T-helper 17 cell (primary cell): ENCODE measurements around the gene PZP. TPM values are rescaled to one million over a fixed set of nuclear protein-coding genes. Genes with fewer than 3 reads are reported as not detected.

Source experiments
- ATAC-seq: fragments of 150-1000 bp; cut with Tn5 transposase; 2 replicates; pipeline ENCODE4 v1.10.0; 2021; ENCODE audit warnings: mild to moderate bottlenecking, moderate library complexity
- DNase-seq, 3 donors: peaks; one replicate each; pipeline versions ENCODE4 v3.0.0 to v3.0.0-alpha.2; 2020 to 2021
- H3K9me3 ChIP-seq: one replicate; pipeline ENCODE4 v1.7.0; 2013; ENCODE audit warnings: low read length, mild to moderate bottlenecking; ENCODE audit not compliant: control insufficient read depth, poor library complexity, severe bottlenecking
- H3K27ac Mint-ChIP-seq: one replicate; pipeline ENCODE4 v1.8.0; 2022; ENCODE audit warnings: mild to moderate bottlenecking, moderate library complexity, mixed read lengths
- H3K27me3 Mint-ChIP-seq: one replicate; pipeline ENCODE4 v1.8.0; 2022; ENCODE audit warnings: mixed read lengths
- H3K36me3 Mint-ChIP-seq: one replicate; pipeline ENCODE4 v1.8.0; 2022; ENCODE audit warnings: low read depth, mixed read lengths
- H3K4me1 Mint-ChIP-seq: one replicate; pipeline ENCODE4 v1.8.0; 2022; ENCODE audit warnings: mild to moderate bottlenecking, mixed read lengths
- H3K4me3 Mint-ChIP-seq: one replicate; pipeline ENCODE4 v1.8.0; 2022; ENCODE audit warnings: mild to moderate bottlenecking, moderate library complexity, mixed read lengths
- total RNA-seq, 4 donors: library from RNA in 2 of 4; stranded (reverse) in 2 of 4; gene quantifications; one replicate each; pipeline ENCODE4 v1.2.3 and lab custom pipeline; 2022 to 2026

The PZP gene
- total RNA-seq, 2 donors from 2014 or later, result not detected

- no peak for DNase-seq
- no peak for ATAC-seq
- no peaks in the 10 kb centered on the region for H3K9me3 ChIP-seq
- Mint-ChIP-seq H3K36me3 (no peaks in the 10 kb centered on the region), H3K4me1 (peaks cover 2% of the 10 kb centered on the region), H3K4me3 (no peak overlapping the region), H3K27me3 (no peaks in the 10 kb centered on the region), H3K27ac (no peak overlapping the region)
Measured at GRCh38 chr12:9103050-9103849, 104.9 kb downstream of the PZP start.

DNA sequence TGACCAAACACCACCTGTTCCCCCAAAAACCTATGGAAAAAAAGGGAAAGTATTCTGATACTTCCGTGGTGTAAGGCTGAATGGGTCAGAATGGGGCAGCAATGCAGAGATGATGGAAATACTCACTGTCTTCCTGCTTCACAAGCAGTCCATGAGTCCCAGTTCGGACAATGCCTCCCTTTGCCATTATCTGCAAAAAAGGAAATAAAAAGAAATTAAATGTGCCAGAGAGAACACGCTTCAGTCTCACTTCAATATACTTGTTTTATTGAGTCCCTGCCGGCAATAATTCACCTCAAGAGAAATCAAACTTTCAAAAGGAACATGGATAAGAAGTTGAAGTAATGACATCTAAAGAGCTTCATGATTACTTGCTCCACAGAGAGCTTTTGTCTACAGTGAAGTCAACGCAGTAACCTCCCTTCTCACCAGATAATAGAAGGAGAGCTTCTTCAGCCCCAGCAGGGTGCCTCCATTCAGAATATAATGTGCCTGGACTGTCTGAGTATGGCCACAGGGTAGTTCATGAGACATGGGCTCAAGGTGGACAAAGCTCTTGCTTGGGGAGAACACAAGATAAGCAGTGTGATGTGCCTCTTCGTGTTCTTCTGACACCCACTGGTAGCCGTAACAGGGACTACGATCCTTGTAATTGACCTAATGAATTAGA, 107.0 kb downstream of the PZP start:
- no peak overlapping the region for H3K4me3 Mint-ChIP-seq
- H3K4me1 Mint-ChIP-seq, result peaks cover 2% of the 10 kb centered on the region
- no peak overlapping the region for H3K27ac Mint-ChIP-seq
- no peaks in the 10 kb centered on the region for H3K9me3 ChIP-seq
- no peak for DNase-seq
- no peaks in the 10 kb centered on the region for H3K27me3 Mint-ChIP-seq
- no peaks in the 10 kb centered on the region for H3K36me3 Mint-ChIP-seq
- no peak for ATAC-seq

DNA sequence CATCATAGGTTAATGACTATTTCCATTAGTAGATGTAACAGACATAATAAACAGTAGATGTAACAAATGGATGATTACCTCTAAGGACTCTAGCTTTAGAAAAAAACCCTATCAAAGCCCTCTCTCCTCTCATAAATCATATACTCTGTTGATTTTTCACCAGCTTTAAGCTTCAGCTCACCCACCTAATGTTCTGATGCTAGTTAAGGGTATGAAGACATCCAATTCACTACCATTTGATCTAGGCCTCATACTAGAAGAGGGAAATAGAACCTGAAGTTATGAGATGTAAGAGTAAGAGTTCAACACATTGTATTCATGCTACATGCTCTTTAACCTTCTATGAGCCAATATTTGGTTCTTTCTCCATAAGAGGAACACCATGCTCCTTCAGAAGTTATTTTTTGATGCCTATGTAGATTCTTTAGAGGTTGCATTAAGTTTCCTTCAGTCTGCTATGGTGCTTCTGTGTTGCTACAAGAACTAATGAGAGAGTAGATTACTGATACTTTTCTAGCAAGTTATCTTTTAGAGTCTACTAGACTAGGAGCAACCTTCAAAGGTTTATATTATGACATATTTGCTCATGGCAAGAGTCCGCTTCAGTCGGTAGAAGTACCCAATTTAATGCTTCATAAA, 108.5 kb downstream of the PZP start:
- no peak for DNase-seq
- H3K4me3 Mint-ChIP-seq, result no peak overlapping the region
- H3K27me3 Mint-ChIP-seq, result no peaks in the 10 kb centered on the region
- H3K9me3 ChIP-seq, result no peaks in the 10 kb centered on the region
- no peaks in the 10 kb centered on the region for H3K36me3 Mint-ChIP-seq
- H3K27ac Mint-ChIP-seq, result no peak overlapping the region
- ATAC-seq, result no peak
- no peaks in the 10 kb centered on the region for H3K4me1 Mint-ChIP-seq

Other genes with a start within 250 kb of the PZP start
- 10 to 100 TPM in 1 of 2 donors, 1 to 10 TPM in 1; 9.9 to 22.2 TPM for gene KLRG1, start 218.8 kb downstream of the PZP start, total RNA-seq
- not detected for gene A2M, start 92.5 kb downstream of the PZP start, total RNA-seq